Measurements from ENCODE around the gene NOL3. TPM values are rescaled to one million over a fixed set of nuclear protein-coding genes. Genes with fewer than 3 reads are reported as not detected.

The NOL3 gene
- total RNA-seq, 1 donor from 2014 or later = 5.8 TPM

GRCh38 chr16:67177743-67178699, 7.7 kb downstream of the NOL3 start:
- H3K27me3 Mint-ChIP-seq (ENCODE audit: low read depth) = peaks cover 41% of the 10 kb centered on the region
- H3K36me3 Mint-ChIP-seq (ENCODE audit: low read depth) = peaks cover 2% of the 10 kb centered on the region
- peak; percentile 20 for TF ChIP-seq CTCF (conservative IDR thresholded peaks at IDR 0.05)
- DNase-seq (ENCODE audit: low read depth, low spot score) = no peak
- H3K4me1 Mint-ChIP-seq = peaks cover 16% of the 10 kb centered on the region
- H3K4me3 Mint-ChIP-seq = peak overlapping the region; percentile 66
- no peak overlapping the region for H3K27ac Mint-ChIP-seq (ENCODE audit: unreplicated experiment)
- no peaks in the 10 kb centered on the region for H3K9me3 Mint-ChIP-seq

GRCh38 chr16:67179421-67180080, 9.2 kb downstream of the NOL3 start:
- Mint-ChIP-seq H3K4me1 (peaks cover 5% of the 10 kb centered on the region), H3K9me3 (no peaks in the 10 kb centered on the region), H3K4me3 (peak overlapping the region; percentile 54), H3K36me3 (ENCODE audit: low read depth) (peaks cover 2% of the 10 kb centered on the region), H3K27me3 (ENCODE audit: low read depth) (peaks cover 33% of the 10 kb centered on the region), H3K27ac (ENCODE audit: unreplicated experiment) (no peak overlapping the region)
- peak; percentile 26 for TF ChIP-seq CTCF (conservative IDR thresholded peaks at IDR 0.05)
- no peak for DNase-seq (ENCODE audit: low read depth, low spot score)

- peaks cover 7% of the 10 kb centered on the region for H3K4me1 Mint-ChIP-seq
- no peak for DNase-seq (ENCODE audit: low read depth, low spot score)
- TF ChIP-seq CTCF (conservative IDR thresholded peaks at IDR 0.05) = no peak
- H3K27me3 Mint-ChIP-seq (ENCODE audit: low read depth) = peaks cover 37% of the 10 kb centered on the region
- no peaks in the 10 kb centered on the region for H3K9me3 Mint-ChIP-seq
- H3K27ac Mint-ChIP-seq (ENCODE audit: unreplicated experiment) = no peak overlapping the region
- H3K36me3 Mint-ChIP-seq (ENCODE audit: low read depth) = peaks cover 2% of the 10 kb centered on the region
- H3K4me3 Mint-ChIP-seq = peak overlapping the region; percentile 54
Measured at GRCh38 chr16:67180166-67180565, 9.8 kb downstream of the NOL3 start.

- Mint-ChIP-seq H3K27me3 (ENCODE audit: low read depth) (peaks cover 39% of the 10 kb centered on the region), H3K9me3 (no peaks in the 10 kb centered on the region), H3K27ac (ENCODE audit: unreplicated experiment) (no peak overlapping the region), H3K4me3 (no peak overlapping the region), H3K4me1 (peaks cover 12% of the 10 kb centered on the region), H3K36me3 (ENCODE audit: low read depth) (peaks cover 2% of the 10 kb centered on the region)
- no peak for TF ChIP-seq CTCF (conservative IDR thresholded peaks at IDR 0.05)
- DNase-seq (ENCODE audit: low read depth, low spot score) = no peak
Measured at GRCh38 chr16:67181346-67181745, 11.0 kb downstream of the NOL3 start.

GRCh38 chr16:67182288-67182687, 11.9 kb downstream of the NOL3 start:
- no peak overlapping the region for H3K4me3 Mint-ChIP-seq
- H3K4me1 Mint-ChIP-seq = peaks cover 12% of the 10 kb centered on the region
- H3K9me3 Mint-ChIP-seq = no peaks in the 10 kb centered on the region
- TF ChIP-seq CTCF (conservative IDR thresholded peaks at IDR 0.05) = no peak
- no peak for DNase-seq (ENCODE audit: low read depth, low spot score)
- H3K27me3 Mint-ChIP-seq (ENCODE audit: low read depth) = peaks cover 40% of the 10 kb centered on the region
- H3K27ac Mint-ChIP-seq (ENCODE audit: unreplicated experiment) = no peak overlapping the region
- H3K36me3 Mint-ChIP-seq (ENCODE audit: low read depth) = peaks cover 2% of the 10 kb centered on the region

Measured in neural crest cell (in vitro differentiated cells).